Endothelial cell of umbilical vein (primary cell): ENCODE measurements around the gene VGLL1. TPM values are rescaled to one million over a fixed set of nuclear protein-coding genes. Genes with fewer than 3 reads are reported as not detected.

Experiments
- BruUV-seq: library from RNA; stranded (reverse); fragments of 400-500 nt; replicated peaks from 2 replicates; lab custom pipeline; 2021; lab: Mats Ljungman, UMichigan
- CTCF ChIA-PET: fragments of 300-600, 350-600 bp; sonication (Branson Sonifier 250); formaldehyde crosslinking; loops from one replicate; lab custom pipeline; 2021; ENCODE audit warnings: antibody characterized with exemption, inconsistent platforms; lab: Charles Lee
- POLR2A ChIA-PET: fragments of 300-600, 350-600 bp; sonication (Branson Sonifier 250); formaldehyde crosslinking; loops from one replicate; lab custom pipeline; 2021; ENCODE audit warnings: antibody characterized with exemption, inconsistent platforms; lab: Charles Lee
- DNase-seq: peaks from one replicate; pipeline ENCODE4 v3.0.0-alpha.2; 2011; ENCODE audit warnings: low read depth, low spot score
- FAIRE-seq: peaks from 2 replicates; lab custom pipeline; 2011; peaks lifted over from hg19 to GRCh38; lab: Jason Lieb, UNC
- H2AFZ ChIP-seq: 2 replicates; pipeline ENCODE4 v1.6.0; 2012; ENCODE audit warnings: low read depth, low read length, control low read depth, inconsistent platforms
- H3K27ac ChIP-seq: 2 replicates; pipeline ENCODE4 v1.5.1; 2011; ENCODE audit warnings: low read depth, mild to moderate bottlenecking, control low read depth, low read length, moderate library complexity; ENCODE audit not compliant: insufficient read depth
- H3K27me3 ChIP-seq, 2 experiments: 2 replicates each; pipeline versions ENCODE4 v1.6.0 to v1.6.1; 2011; ENCODE audit warnings: low read length in 2 of 2, mixed read lengths in 1 of 2; ENCODE audit not compliant: control insufficient read depth in 2 of 2, insufficient read depth in 2 of 2
- H3K36me3 ChIP-seq, 2 experiments: 2 replicates in 1 of 2; 3 replicates in 1 of 2; pipeline ENCODE4 v1.5.1; 2011; ENCODE audit warnings: low read length in 2 of 2, mild to moderate bottlenecking in 1 of 2, moderate library complexity in 1 of 2; ENCODE audit not compliant: control insufficient read depth in 2 of 2, insufficient read depth in 2 of 2; ENCODE audit errors: extremely low read depth in 1 of 2
- H3K4me1 ChIP-seq: 3 replicates; pipeline ENCODE4 v1.5.1; 2011; ENCODE audit warnings: mild to moderate bottlenecking, low read length; ENCODE audit not compliant: control insufficient read depth, insufficient read depth; ENCODE audit errors: extremely low read depth
- H3K4me2 ChIP-seq: 2 replicates; pipeline ENCODE4 v1.6.1; 2011; ENCODE audit warnings: low read length, control low read depth, mixed read lengths; ENCODE audit not compliant: insufficient read depth
- H3K4me3 ChIP-seq, 3 experiments: fragments of 200-600 bp in 1 of 3; sonication (generic), shearing (Covaris generic) in 1 of 3; replicated peaks in 1 of 3; 2 replicates each; pipeline ENCODE4 v1.5.1; 2011 to 2016; ENCODE audit warnings: control low read depth in 3 of 3, low read length in 3 of 3, mild to moderate bottlenecking in 2 of 3, inconsistent platforms in 1 of 3, low read depth in 1 of 3, moderate library complexity in 1 of 3; ENCODE audit not compliant: insufficient read depth in 1 of 3
- H3K79me2 ChIP-seq: 2 replicates; pipeline ENCODE4 v1.6.0; 2012; ENCODE audit warnings: low read length, inconsistent platforms; ENCODE audit not compliant: control insufficient read depth, insufficient read depth
- H3K9ac ChIP-seq: replicated peaks from 2 replicates; pipeline ENCODE3; 2011; ENCODE audit warnings: low read length, control low read depth; ENCODE audit not compliant: insufficient read depth; ENCODE audit errors: extremely low read depth
- H3K9me1 ChIP-seq: replicated peaks from 3 replicates; pipeline ENCODE4 v1.6.0; 2011; ENCODE audit warnings: mild to moderate bottlenecking, low read length; ENCODE audit not compliant: control insufficient read depth, insufficient read depth; ENCODE audit errors: extremely low read depth
- H3K9me3 ChIP-seq: replicated peaks from 2 replicates; pipeline ENCODE4 v1.5.1; 2012; ENCODE audit warnings: low read length, inconsistent platforms; ENCODE audit not compliant: control insufficient read depth, insufficient read depth
- H4K20me1 ChIP-seq: replicated peaks from 2 replicates; pipeline ENCODE3; 2011; ENCODE audit warnings: mild to moderate bottlenecking, low read length; ENCODE audit not compliant: control insufficient read depth, insufficient read depth; ENCODE audit errors: extremely low read depth
- CTCF ChIP-seq, 2 donors: IDR thresholded peaks; 1 replicate in 1 of 2; 2 replicates in 1 of 2; pipeline ENCODE4 v1.5.1; 2011; ENCODE audit warnings: low read length in 2 of 2, mild to moderate bottlenecking in 2 of 2, moderate library complexity in 2 of 2, control low read depth in 1 of 2, inconsistent platforms in 1 of 2, low read depth in 1 of 2; ENCODE audit not compliant: insufficient read depth in 1 of 2; ENCODE audit errors: extremely low read depth in 1 of 2
- EZH2 ChIP-seq: IDR thresholded peaks from 2 replicates; pipeline ENCODE4 v1.6.1; 2012; ENCODE audit warnings: borderline replicate concordance, low read depth, mild to moderate bottlenecking, moderate library complexity, low read length, inconsistent platforms; ENCODE audit not compliant: severe bottlenecking
- FOS ChIP-seq: IDR thresholded peaks from 2 replicates; pipeline ENCODE4 v1.6.1; 2011; ENCODE audit warnings: mild to moderate bottlenecking, low read length, moderate library complexity, borderline replicate concordance; ENCODE audit not compliant: insufficient read depth
- GATA2 ChIP-seq: IDR thresholded peaks from 2 replicates; pipeline ENCODE4 v1.7.0; 2011; ENCODE audit warnings: low read depth, mild to moderate bottlenecking, moderate library complexity, mixed read lengths, low read length; ENCODE audit not compliant: insufficient read length, insufficient read depth
- JUN ChIP-seq: IDR thresholded peaks from 2 replicates; pipeline ENCODE4 v1.6.1; 2011; ENCODE audit warnings: borderline replicate concordance, low read depth; ENCODE audit not compliant: insufficient read length, insufficient read depth
- MAX ChIP-seq: IDR thresholded peaks from 2 replicates; pipeline ENCODE4 v1.6.1; 2011; ENCODE audit not compliant: insufficient read depth, insufficient read length
- MYC ChIP-seq: IDR thresholded peaks from one replicate; pipeline ENCODE4 v1.6.1; 2011; ENCODE audit warnings: mild to moderate bottlenecking, low read depth, low read length
- POLR2A ChIP-seq: IDR thresholded peaks from 2 replicates; pipeline ENCODE4 v1.6.1; 2012; ENCODE audit warnings: low read depth, mild to moderate bottlenecking, control low read depth, low read length
- POLR2AphosphoS5 ChIP-seq: IDR thresholded peaks from 2 replicates; pipeline ENCODE4 v1.6.1; 2012; ENCODE audit warnings: low read depth, mild to moderate bottlenecking, control low read depth, low read length, moderate library complexity; ENCODE audit not compliant: insufficient read depth
- dilution Hi-C: fragments of 300-500 bp; cut with MboI; formaldehyde crosslinking; loops from one replicate; pipeline ENCODE4 v1.15.0; 2019; ENCODE audit warnings: low sequenced_read_pairs; ENCODE audit not compliant: extremely low pct_ligation_motif_present
- intact Hi-C: fragments of 100-400 bp; cut with micrococcal nuclease; formaldehyde crosslinking; loops from one replicate; pipeline ENCODE4 v1.10.0; 2022
- polyA plus RNA-seq, 4 experiments: library from polyadenylated mRNA; depleted of rRNA in 3 of 4; stranded (reverse) in 3 of 4; unstranded in 1 of 4; fragments of >200 nt; gene quantifications; 2 replicates each; pipeline versions ENCODE4 v1.2.1 to v1.2.3, GENCODE V29; 2011 to 2012; ENCODE audit warnings: missing spikeins in 1 of 4
- total RNA-seq: library from RNA; stranded (reverse); gene quantifications from 2 replicates; pipeline ENCODE4 v1.2.3, GENCODE V29; 2021

The VGLL1 gene
- total and polyA plus RNA-seq, 2 donors (not counting 3 experiments of a cell fraction or from before 2014, with no cell fraction given): not detected

GRCh38 chrX:136546371-136546781 is 14.4 kb downstream of the VGLL1 start:
- Histone ChIP-seq H3K36me3 (no peaks in the 10 kb centered on the region), H2AFZ (no peak overlapping the region), H3K9ac (no peak overlapping the region), H3K9me1 (no peaks in the 10 kb centered on the region), H3K79me2 (no peaks in the 10 kb centered on the region), H3K4me2 (no peak overlapping the region), H3K27ac (no peak overlapping the region), H3K4me1 (no peaks in the 10 kb centered on the region), H3K4me3 (no peak overlapping the region), H3K27me3 (no peaks in the 10 kb centered on the region), H3K9me3 (no peaks in the 10 kb centered on the region), H4K20me1 (no peaks in the 10 kb centered on the region)
- intact Hi-C loops: no loop called here
- TF ChIP-seq EZH2 (no peak), MAX (no peak), POLR2AphosphoS5 (no peak), GATA2 (no peak), FOS (no peak), CTCF (IDR thresholded peaks at IDR 0.05; ENCODE audit: extremely low read depth in 1 of 2, insufficient read depth in 1 of 2, low read depth in 1 of 2, low read length in 2 of 2) (no peak), JUN (no peak), POLR2A (no peak), MYC (no peak)
- ChIA-PET CTCF (no interaction called here), POLR2A (no interaction called here)
- no peak for DNase-seq
- no TSS peak for BruUV-seq
- FAIRE-seq: no peak
- dilution Hi-C loops: no loop called here
